Small intestine (tissue), 7 donors: ENCODE results near the gene SCP2. TPM values are rescaled to one million over a fixed set of nuclear protein-coding genes. Genes with fewer than 3 reads are reported as not detected.

Experiments
- DNase-seq, 2 donors: peaks; one replicate each; pipeline versions ENCODE4 v3.0.0 to v3.0.0-alpha.2; 2013
- FAIRE-seq: peaks from 2 replicates; lab custom pipeline; 2012; peaks lifted over from hg19 to GRCh38; lab: Jason Lieb, UNC
- H3K27ac ChIP-seq, 3 donors: one replicate each; pipeline ENCODE4 v1.5.1; 2013; ENCODE audit warnings: low read length in 2 of 3, mild to moderate bottlenecking in 2 of 3, control low read depth in 1 of 3, inconsistent platforms in 1 of 3, low read depth in 1 of 3, moderate library complexity in 1 of 3
- H3K27me3 ChIP-seq, 3 donors: one replicate each; pipeline ENCODE4 v1.6.1; 2013; ENCODE audit warnings: low read length in 3 of 3, inconsistent platforms in 1 of 3; ENCODE audit not compliant: control insufficient read depth in 3 of 3, insufficient read depth in 3 of 3
- H3K36me3 ChIP-seq, 3 donors: one replicate each; pipeline ENCODE4 v1.6.1; 2013; ENCODE audit warnings: low read length in 3 of 3, inconsistent platforms in 1 of 3, low read depth in 1 of 3, mild to moderate bottlenecking in 1 of 3, moderate library complexity in 1 of 3; ENCODE audit not compliant: control insufficient read depth in 3 of 3, insufficient read depth in 2 of 3
- H3K4me1 ChIP-seq, 3 donors: one replicate each; pipeline ENCODE4 v1.6.1; 2013; ENCODE audit warnings: low read length in 2 of 3, inconsistent platforms in 1 of 3, low read depth in 1 of 3, mild to moderate bottlenecking in 1 of 3, moderate library complexity in 1 of 3; ENCODE audit not compliant: control insufficient read depth in 3 of 3, insufficient read depth in 2 of 3
- H3K4me3 ChIP-seq, 3 donors: one replicate each; pipeline ENCODE4 v1.5.1; 2013; ENCODE audit warnings: low read length in 3 of 3, control low read depth in 1 of 3, inconsistent platforms in 1 of 3, low read depth in 1 of 3, mild to moderate bottlenecking in 1 of 3, moderate library complexity in 1 of 3
- H3K9me3 ChIP-seq, 2 donors: one replicate each; pipeline ENCODE4 v1.6.1; 2013; ENCODE audit warnings: low read depth in 1 of 2, low read length in 1 of 2; ENCODE audit not compliant: control insufficient read depth in 2 of 2, insufficient read depth in 1 of 2
- WGBS, 3 donors: extraction: QIAGEN DNeasy Blood & Tissue Kit; methylation state at CpG; one replicate each; pipeline ENCODE4 v1.1.7; 2013; 5-methylcytosine and 5-hydroxymethylcytosine counted together
- polyA plus RNA-seq, 4 donors: library from polyadenylated mRNA; stranded (reverse) in 3 of 4; unstranded in 1 of 4; fragments of 200-250 nt in 3 of 4; fragments of 120-200 nt in 1 of 4; gene quantifications; one replicate each; pipeline versions ENCODE4 v1.2.1 to v1.2.3, GENCODE V29; 2013
- donor health status: healthy with polysubstance abuse.
- donor health status: control.
- donor health status: control.
- donor health status: Bipolar disorder and iron deficiency.
- donor health status: healthy.

Gene SCP2
- polyA plus RNA-seq, 4 donors = 239 to 852 (median 427) TPM

DNA sequence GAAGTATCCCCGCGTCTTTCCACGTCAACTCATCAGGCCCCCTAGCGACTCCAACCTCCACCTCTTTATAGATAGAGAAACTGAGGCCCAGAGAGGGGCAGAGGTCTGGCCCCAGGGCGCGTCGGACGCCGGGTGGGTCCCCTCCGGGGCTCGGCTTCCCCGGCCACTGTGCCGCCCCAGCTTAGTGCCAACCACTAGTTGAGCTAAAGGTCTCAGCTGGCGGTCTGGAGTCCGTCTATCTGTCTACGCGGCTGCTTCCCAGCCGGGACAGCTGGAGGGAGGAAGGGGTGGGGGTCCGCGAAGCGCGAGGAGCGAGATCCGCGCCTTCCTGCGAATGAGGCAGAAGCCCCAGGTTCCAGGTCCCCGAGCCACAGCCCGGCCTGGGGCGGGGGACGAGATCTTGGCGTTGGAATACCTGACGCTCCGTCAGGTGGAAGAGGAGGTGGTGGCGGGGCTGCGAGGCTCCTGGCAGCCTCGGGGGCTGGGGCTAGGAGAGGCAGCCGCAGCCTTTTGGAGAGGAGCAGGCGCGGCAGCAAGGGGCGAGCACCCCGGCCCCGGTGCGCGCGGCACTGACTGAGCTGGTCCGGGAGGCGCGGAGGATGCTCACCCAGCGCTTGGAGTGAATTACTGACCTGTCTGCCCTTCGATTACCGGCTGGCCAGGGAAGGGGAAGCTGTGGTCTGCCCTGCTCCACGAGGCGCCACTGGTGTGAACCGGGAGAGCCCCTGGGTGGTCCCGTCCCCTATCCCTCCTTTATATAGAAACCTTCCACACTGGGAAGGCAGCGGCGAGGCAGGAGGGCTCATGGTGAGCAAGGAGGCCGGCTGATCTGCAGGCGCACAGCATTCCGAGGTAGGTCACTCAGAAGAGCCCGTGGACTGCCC is 135.9 kb downstream of the SCP2 start:
- FAIRE-seq (no peak), DNase-seq (peak in 1 of 2 donors; percentile 36)
- no peaks in the 10 kb centered on the region for H3K9me3 ChIP-seq
- peaks cover 0 to 13% (median 2%) of the 10 kb centered on the region in 3 donors for H3K4me1 ChIP-seq
- H3K4me3 ChIP-seq = peak overlapping the region in 2 of 3 donors; percentile 47 to 48
- WGBS, 3 donors = 18 to 34% (median 30%) methylated on average over 57 to 61 of the region's 61 CpGs
- H3K36me3 ChIP-seq = peaks cover 0 to 6% (median 0%) of the 10 kb centered on the region in 3 donors
- peak overlapping the region in 1 of 3 donors; percentile 1 for H3K27ac ChIP-seq
- H3K27me3 ChIP-seq = peaks cover 5 to 41% (median 7%) of the 10 kb centered on the region in 3 donors

DNA sequence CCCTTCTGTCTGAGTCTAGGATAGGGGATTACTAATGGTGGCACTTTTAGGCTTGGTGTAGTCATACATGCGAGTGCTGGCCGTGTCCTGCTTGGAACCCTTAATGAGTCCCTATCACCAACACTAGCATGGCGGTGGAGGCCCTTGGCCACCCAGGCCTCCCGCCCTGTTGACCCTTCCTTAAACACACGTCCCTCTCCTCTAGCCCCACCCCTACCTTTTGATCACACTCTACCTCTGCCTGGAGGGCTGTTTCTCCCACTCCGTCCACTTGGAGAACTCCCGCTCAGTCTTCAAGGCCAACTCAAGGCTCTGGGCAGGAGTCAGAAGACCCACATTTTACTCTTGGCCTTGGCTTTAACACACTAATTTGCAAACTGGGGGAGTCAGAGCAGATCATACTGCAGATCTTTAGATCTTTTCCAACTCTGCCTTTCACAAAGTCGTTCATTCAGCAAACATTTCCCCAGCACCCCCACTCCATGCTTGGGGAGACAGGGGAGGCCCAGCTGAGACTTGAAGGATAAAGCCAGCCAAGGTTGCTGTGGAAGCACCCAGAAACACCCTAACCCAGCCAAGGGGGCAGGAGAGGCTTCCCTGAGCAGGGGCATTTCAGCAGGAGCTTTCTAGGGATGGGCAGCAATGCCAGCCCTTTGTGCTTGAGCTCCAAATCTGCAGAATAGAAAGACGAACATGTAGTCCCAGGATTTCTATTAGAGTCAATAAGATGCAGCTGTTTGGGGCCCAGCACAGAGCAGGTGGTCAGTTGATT is 136.9 kb downstream of the SCP2 start:
- FAIRE-seq (no peak), DNase-seq (no peak)
- peaks cover 0 to 6% (median 0%) of the 10 kb centered on the region in 3 donors for H3K36me3 ChIP-seq
- H3K4me1 ChIP-seq = peaks cover 0 to 13% (median 2%) of the 10 kb centered on the region in 3 donors
- no peak overlapping the region for H3K27ac ChIP-seq
- 90 to 95% (median 90%) methylated on average over 9 of the region's 9 CpGs for WGBS, 3 donors
- no peak overlapping the region for H3K4me3 ChIP-seq
- H3K27me3 ChIP-seq = peaks cover 5 to 41% (median 7%) of the 10 kb centered on the region in 3 donors
- H3K9me3 ChIP-seq = no peaks in the 10 kb centered on the region

DNA sequence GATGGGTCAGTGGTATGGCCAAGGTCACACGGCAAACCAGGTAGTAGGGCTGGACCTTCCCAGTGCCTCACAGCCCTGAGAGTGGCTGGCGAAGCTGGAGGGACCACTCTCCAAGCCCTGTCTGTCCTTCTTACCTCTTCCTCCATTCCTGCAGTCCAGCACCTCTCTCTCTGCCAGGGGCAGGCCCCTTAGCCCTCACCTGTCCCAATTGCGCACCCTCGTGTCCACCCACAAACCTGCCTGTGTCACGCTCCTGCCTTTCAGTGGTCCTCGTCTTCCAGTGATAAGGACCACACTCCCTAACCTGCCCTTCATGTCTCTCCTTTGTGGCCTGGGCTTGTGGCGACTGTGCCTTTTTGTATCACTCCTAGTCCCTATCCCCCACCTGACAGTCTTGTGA is 138.3 kb downstream of the SCP2 start:
- H3K36me3 ChIP-seq = peaks cover 0 to 6% (median 0%) of the 10 kb centered on the region in 3 donors
- H3K27ac ChIP-seq = no peak overlapping the region
- H3K4me1 ChIP-seq = peaks cover 0 to 13% (median 2%) of the 10 kb centered on the region in 3 donors
- 89 to 95% (median 92%) methylated on average over 7 of the region's 7 CpGs for WGBS, 3 donors
- H3K9me3 ChIP-seq = no peaks in the 10 kb centered on the region
- peaks cover 5 to 36% (median 7%) of the 10 kb centered on the region in 3 donors for H3K27me3 ChIP-seq
- no peak overlapping the region for H3K4me3 ChIP-seq
- FAIRE-seq (no peak), DNase-seq (no peak)

DNA sequence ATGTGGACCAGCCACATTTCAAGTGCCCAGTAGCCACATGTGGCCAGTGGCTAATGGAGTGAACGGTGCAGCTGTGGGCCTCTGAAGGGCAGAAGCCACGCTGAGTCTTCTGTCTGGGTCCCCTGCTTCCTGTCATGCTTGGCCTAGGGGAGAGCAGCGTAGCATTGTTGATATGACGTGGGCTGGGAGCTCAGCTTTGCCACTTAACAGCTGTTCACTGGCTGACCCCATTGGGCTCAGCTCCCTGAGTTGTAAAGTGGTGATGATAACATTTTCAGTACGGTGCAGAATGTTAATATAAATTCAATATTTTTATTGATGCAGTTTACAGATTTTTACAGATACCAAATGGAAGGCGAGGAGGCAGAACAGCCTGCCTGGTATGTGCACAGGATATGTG is 139.4 kb downstream of the SCP2 start:
- no peak overlapping the region for H3K4me3 ChIP-seq
- DNase-seq (no peak), FAIRE-seq (no peak)
- peaks cover 0 to 10% (median 2%) of the 10 kb centered on the region in 3 donors for H3K4me1 ChIP-seq
- no peaks in the 10 kb centered on the region for H3K9me3 ChIP-seq
- peaks cover 2 to 26% (median 7%) of the 10 kb centered on the region in 3 donors for H3K27me3 ChIP-seq
- WGBS, 3 donors = 64 to 75% (median 66%) methylated on average over 6 of the region's 6 CpGs
- H3K36me3 ChIP-seq = peaks cover 0 to 3% (median 0%) of the 10 kb centered on the region in 3 donors
- H3K27ac ChIP-seq = no peak overlapping the region

DNA sequence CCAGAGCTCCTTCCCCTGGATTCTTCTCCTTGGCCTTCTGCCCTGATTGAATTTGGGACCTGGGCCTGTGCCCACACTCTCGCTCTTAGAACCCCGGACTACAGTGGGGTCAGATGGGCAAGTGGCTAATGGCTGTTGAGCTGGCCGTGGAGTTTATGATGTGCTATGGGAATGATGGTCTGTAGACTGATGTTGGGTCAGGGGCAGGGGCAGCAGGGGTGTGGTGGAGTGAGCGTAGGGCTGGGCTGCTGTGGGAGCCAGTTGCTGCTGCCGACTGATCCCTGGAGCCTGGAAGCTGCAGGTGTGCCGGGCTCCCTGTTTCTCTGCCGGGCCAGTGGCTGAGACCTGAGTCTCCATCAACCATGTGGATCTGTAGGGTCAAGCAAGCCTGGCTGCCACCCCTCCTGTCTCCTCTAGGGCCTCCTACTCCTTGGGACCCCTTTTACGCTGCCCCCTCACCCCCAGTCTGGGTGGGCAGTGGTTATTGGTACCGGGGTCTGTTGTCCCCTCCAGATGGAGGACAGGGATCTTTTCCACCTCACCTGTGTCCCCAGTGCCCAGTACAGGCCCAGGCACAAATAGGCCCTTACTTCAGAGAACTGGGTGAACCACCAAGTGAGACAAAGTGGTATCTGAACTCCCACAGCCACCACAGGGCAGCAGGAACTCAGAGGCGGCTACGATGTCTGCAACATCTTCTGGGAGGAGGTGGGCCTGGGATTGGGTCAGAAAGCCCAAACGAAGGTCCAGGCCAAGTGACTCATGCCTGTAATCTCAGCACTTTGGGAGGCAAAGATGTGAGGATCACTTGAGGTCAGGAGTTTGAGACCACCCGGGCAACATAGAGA is 140.0 kb downstream of the SCP2 start:
- Histone ChIP-seq H3K27ac (no peak overlapping the region), H3K36me3 (peaks cover 0 to 3% (median 0%) of the 10 kb centered on the region in 3 donors), H3K27me3 (peaks cover 2 to 21% (median 5%) of the 10 kb centered on the region in 3 donors), H3K4me3 (no peak overlapping the region), H3K9me3 (no peaks in the 10 kb centered on the region), H3K4me1 (peaks cover 0 to 8% (median 2%) of the 10 kb centered on the region in 3 donors)
- FAIRE-seq (no peak), DNase-seq (no peak)
- WGBS, 3 donors = 79 to 93% (median 83%) methylated on average over 13 of the region's 13 CpGs

DNA sequence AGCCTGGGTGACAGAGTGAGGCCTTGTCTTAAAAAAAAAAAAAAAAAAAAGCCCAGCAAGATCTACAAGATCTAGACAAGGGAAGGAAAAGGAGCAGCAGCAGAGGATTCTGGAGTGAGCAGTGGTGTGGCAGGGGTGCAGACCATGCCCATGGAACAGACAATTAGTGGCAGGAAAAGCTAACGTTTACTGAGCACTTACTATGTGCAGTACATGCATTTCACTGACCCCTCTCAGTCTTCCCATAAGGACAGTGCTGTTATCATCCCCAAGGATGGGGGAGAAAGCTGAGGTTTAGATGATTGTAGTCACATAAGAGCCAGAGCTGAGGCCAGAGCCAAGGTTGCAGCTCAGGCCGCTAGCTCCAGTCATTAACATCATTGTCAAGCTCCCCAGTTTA is 140.8 kb downstream of the SCP2 start:
- H3K4me3 ChIP-seq = no peak overlapping the region
- H3K36me3 ChIP-seq = peaks cover 0 to 3% (median 0%) of the 10 kb centered on the region in 3 donors
- WGBS, 3 donors = 92 to 96% (median 92%) methylated on average over 2 of the region's 2 CpGs
- FAIRE-seq = no peak
- no peak overlapping the region for H3K27ac ChIP-seq
- peaks cover 0 to 4% (median under 1%) of the 10 kb centered on the region in 3 donors for H3K4me1 ChIP-seq
- H3K9me3 ChIP-seq = no peaks in the 10 kb centered on the region
- no peak for DNase-seq
- H3K27me3 ChIP-seq = peaks cover 0 to 13% (median under 1%) of the 10 kb centered on the region in 3 donors

DNA sequence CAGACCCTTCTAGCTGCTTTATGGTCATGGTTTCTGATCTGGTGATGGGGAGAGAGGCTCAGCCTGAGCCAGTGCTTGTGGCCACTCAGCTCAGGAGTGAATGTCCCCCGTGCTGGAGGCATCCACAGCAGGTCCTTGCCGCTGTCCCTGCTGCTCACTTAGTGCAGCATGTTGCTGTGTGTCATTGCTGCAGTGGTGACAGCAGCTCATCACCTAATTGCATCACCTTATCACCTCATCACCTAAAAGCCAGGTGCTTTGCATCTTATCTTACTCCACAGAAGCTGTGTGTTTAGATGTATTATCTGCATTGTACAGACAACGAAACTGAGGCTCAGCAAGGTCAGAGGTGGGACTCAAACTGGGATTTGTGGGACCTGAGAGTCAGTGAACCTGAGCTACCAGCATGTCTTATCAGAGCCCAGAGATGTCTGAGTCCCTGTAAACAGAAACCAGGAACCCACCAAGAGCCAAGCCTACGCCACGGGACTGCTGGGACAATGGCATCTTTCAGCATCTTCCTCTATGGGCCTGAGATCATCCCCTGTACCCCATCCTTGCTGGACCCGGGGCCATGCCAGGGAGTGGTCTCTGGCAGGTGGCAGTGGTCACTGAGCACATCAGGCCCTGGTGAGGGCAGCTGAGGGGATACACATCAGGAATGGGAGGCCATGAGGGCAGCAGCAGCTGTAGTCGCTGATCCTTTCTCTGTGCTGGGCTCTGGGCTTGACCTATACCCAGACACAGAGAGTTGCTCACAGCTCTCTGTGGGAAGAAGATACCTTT is 141.4 kb downstream of the SCP2 start:
- Histone ChIP-seq H3K9me3 (no peaks in the 10 kb centered on the region), H3K27me3 (peaks cover 0 to 7% (median 0%) of the 10 kb centered on the region in 3 donors), H3K36me3 (peaks cover 0 to 3% (median 0%) of the 10 kb centered on the region in 3 donors), H3K27ac (no peak overlapping the region), H3K4me3 (no peak overlapping the region), H3K4me1 (no peaks in the 10 kb centered on the region)
- DNase-seq = no peak
- FAIRE-seq = no peak
- WGBS, 3 donors = 82 to 91% (median 90%) methylated on average over 7 of the region's 7 CpGs
